Neuronal stem cell (in vitro differentiated cells): ENCODE data around the gene ZNF286A.
"Not testable (repeated sequence)": the region's sequence is repeated elsewhere in the genome, so short reads cannot be mapped to it uniquely, and the experiment has no call there.

Experiments used
- DNase-seq: peaks from one replicate; pipeline ENCODE4 v3.0.0-alpha.2; 2013; ENCODE audit warnings: low spot score
- H2AFZ ChIP-seq: one replicate; pipeline ENCODE4 v1.6.1; 2013; ENCODE audit warnings: mild to moderate bottlenecking, low read length, inconsistent platforms
- H2AK5ac ChIP-seq: 2 replicates; pipeline ENCODE4 v1.6.1; 2013; ENCODE audit warnings: low read depth, mild to moderate bottlenecking, inconsistent platforms, low read length, moderate library complexity, mixed read lengths
- H2BK120ac ChIP-seq: 2 replicates; pipeline ENCODE4 v1.6.1; 2013; ENCODE audit warnings: low read depth, mild to moderate bottlenecking, inconsistent platforms, low read length, moderate library complexity, mixed read lengths
- H2BK12ac ChIP-seq: one replicate; pipeline ENCODE4 v1.6.1; 2013; ENCODE audit warnings: low read length, inconsistent platforms
- H2BK15ac ChIP-seq: 2 replicates; pipeline ENCODE4 v1.6.1; 2013; ENCODE audit warnings: mild to moderate bottlenecking, low read length, inconsistent platforms, mixed read lengths
- H2BK5ac ChIP-seq: one replicate; pipeline ENCODE4 v1.6.1; 2013; ENCODE audit warnings: inconsistent platforms, mild to moderate bottlenecking, low read length, moderate library complexity
- H3K14ac ChIP-seq: one replicate; pipeline ENCODE4 v1.6.1; 2013; ENCODE audit warnings: low read length, inconsistent platforms
- H3K18ac ChIP-seq: 2 replicates; pipeline ENCODE4 v1.6.1; 2013; ENCODE audit warnings: low read length, inconsistent platforms
- H3K23ac ChIP-seq: 2 replicates; pipeline ENCODE4 v1.6.1; 2013; ENCODE audit warnings: low read depth, mild to moderate bottlenecking, mixed read lengths, low read length, inconsistent platforms; ENCODE audit not compliant: poor library complexity
- H3K27ac ChIP-seq: replicated peaks from 3 replicates; pipeline ENCODE4 v1.5.1; 2013; ENCODE audit warnings: low read length, inconsistent platforms
- H3K27me3 ChIP-seq, 3 experiments: 2 replicates each; pipeline ENCODE4 v1.6.1; 2013; ENCODE audit warnings: low read length in 3 of 3, mild to moderate bottlenecking in 2 of 3, inconsistent platforms in 1 of 3, low read depth in 1 of 3, mixed read lengths in 1 of 3, moderate library complexity in 1 of 3; ENCODE audit not compliant: control insufficient read depth in 3 of 3, insufficient read depth in 3 of 3
- H3K36me3 ChIP-seq, 2 donors: replicated peaks in 1 of 2; 2 replicates each; pipeline ENCODE4 v1.6.1; 2013; ENCODE audit warnings: low read length in 2 of 2; ENCODE audit not compliant: control insufficient read depth in 2 of 2, insufficient read depth in 2 of 2
- H3K4ac ChIP-seq: 2 replicates; pipeline ENCODE4 v1.6.1; 2013; ENCODE audit warnings: inconsistent platforms, mild to moderate bottlenecking, low read length, moderate library complexity
- H3K4me1 ChIP-seq, 2 donors: 1 replicate in 1 of 2; 2 replicates in 1 of 2; pipeline ENCODE4 v1.6.1; 2013; ENCODE audit warnings: low read length in 2 of 2, low read depth in 1 of 2; ENCODE audit not compliant: control insufficient read depth in 2 of 2, insufficient read depth in 1 of 2
- H3K4me2 ChIP-seq: one replicate; pipeline ENCODE4 v1.6.1; 2013; ENCODE audit warnings: mild to moderate bottlenecking, low read length, inconsistent platforms; ENCODE audit not compliant: insufficient read depth, poor library complexity, severe bottlenecking
- H3K4me3 ChIP-seq, 2 donors: 2 replicates each; pipeline ENCODE4 v1.5.1; 2013; ENCODE audit warnings: low read length in 2 of 2, mild to moderate bottlenecking in 2 of 2, inconsistent platforms in 1 of 2, moderate library complexity in 1 of 2
- H3K79me1 ChIP-seq: one replicate; pipeline ENCODE4 v1.6.1; 2013; ENCODE audit warnings: low read depth, mild to moderate bottlenecking, inconsistent platforms, low read length, moderate library complexity
- H3K9ac ChIP-seq: one replicate; pipeline ENCODE4 v1.6.1; 2013; ENCODE audit warnings: mild to moderate bottlenecking, low read depth, low read length, inconsistent platforms; ENCODE audit not compliant: poor library complexity
- H3K9me3 ChIP-seq, 2 donors: replicated peaks in 1 of 2; 2 replicates each; pipeline versions ENCODE3 to v1.6.1; 2013; ENCODE audit warnings: low read length in 2 of 2, mild to moderate bottlenecking in 2 of 2, inconsistent platforms in 1 of 2, low read depth in 1 of 2, mixed read lengths in 1 of 2, moderate library complexity in 1 of 2; ENCODE audit not compliant: control insufficient read depth in 2 of 2, insufficient read depth in 1 of 2
- H4K8ac ChIP-seq: one replicate; pipeline ENCODE4 v1.6.1; 2013; ENCODE audit warnings: low read depth, mild to moderate bottlenecking, inconsistent platforms, low read length, moderate library complexity
- H4K91ac ChIP-seq: one replicate; pipeline ENCODE4 v1.6.1; 2013; ENCODE audit warnings: low read length, low read depth, mild to moderate bottlenecking, inconsistent platforms; ENCODE audit not compliant: poor library complexity
- WGBS, 2 donors: extraction: QIAGEN DNeasy Blood & Tissue Kit; methylation state at CpG; one replicate each; pipeline ENCODE4 v1.1.7; 2013; ENCODE audit warnings: missing lambda C conversion rate in 2 of 2, mixed read lengths in 1 of 2; ENCODE audit not compliant: insufficient read length in 2 of 2, insufficient replicate concordance in 1 of 2; ENCODE audit errors: extremely low coverage in 2 of 2; 5-methylcytosine and 5-hydroxymethylcytosine counted together

ZNF286A gene

GRCh38 chr17:15731900-15732299 is 32.3 kb downstream of the ZNF286A start, which contains the start of gene TBC1D26:
TSS of gene TBC1D26 (plus strand) at chr17:15732283. CDS start at chr17:15735349, 3,066 bp downstream.
- not testable (repeated sequence) for DNase-seq, H4K91ac ChIP-seq
- no CpG with 5 or more reads among the region's 10 CpGs for WGBS, 2 donors

GRCh38 chr17:15733174-15733789 is 33.7 kb downstream of the ZNF286A start:
- no CpG with 5 or more reads among the region's 10 CpGs for whole genome bisulfite sequencing, 2 donors

More at GRCh38 chr17:15731900-15732299, 32.3 kb downstream of the ZNF286A start, which contains the start of gene TBC1D26:
- not testable (repeated sequence) for H3K36me3 ChIP-seq, H2AFZ ChIP-seq, H2BK120ac ChIP-seq, H3K27me3 ChIP-seq, H3K18ac ChIP-seq, H3K79me1 ChIP-seq, H2BK12ac ChIP-seq, H3K4me1 ChIP-seq, H2AK5ac ChIP-seq, H3K27ac ChIP-seq, H3K4ac ChIP-seq, H3K14ac ChIP-seq, H3K23ac ChIP-seq, H4K8ac ChIP-seq, H3K4me2 ChIP-seq, H2BK15ac ChIP-seq, H2BK5ac ChIP-seq, H3K9me3 ChIP-seq, H3K4me3 ChIP-seq, H3K9ac ChIP-seq

GRCh38 chr17:15736578-15736977 is 37.0 kb downstream of the ZNF286A start:
- not testable (repeated sequence) for H3K27me3 ChIP-seq, H3K4me3 ChIP-seq, H3K27ac ChIP-seq, H2AFZ ChIP-seq, H3K14ac ChIP-seq, H2BK15ac ChIP-seq, H4K91ac ChIP-seq, H3K36me3 ChIP-seq, H3K79me1 ChIP-seq, H2AK5ac ChIP-seq, H2BK120ac ChIP-seq, H3K4me1 ChIP-seq, DNase-seq, H3K4ac ChIP-seq, H3K23ac ChIP-seq, H3K9me3 ChIP-seq, H3K18ac ChIP-seq, H2BK12ac ChIP-seq, H4K8ac ChIP-seq, H3K9ac ChIP-seq, H2BK5ac ChIP-seq, H3K4me2 ChIP-seq
- WGBS, 2 donors = no CpG with 5 or more reads among the region's 5 CpGs

More at GRCh38 chr17:15733174-15733789, 33.7 kb downstream of the ZNF286A start:
- H3K9me3 ChIP-seq, H3K27ac ChIP-seq, H3K79me1 ChIP-seq, H2BK12ac ChIP-seq, H3K23ac ChIP-seq, H3K4ac ChIP-seq, H4K91ac ChIP-seq, H3K27me3 ChIP-seq, DNase-seq, H3K4me3 ChIP-seq, H3K36me3 ChIP-seq, H3K4me1 ChIP-seq, H2BK5ac ChIP-seq, H3K9ac ChIP-seq, H2AFZ ChIP-seq, H3K14ac ChIP-seq, H3K18ac ChIP-seq, H2AK5ac ChIP-seq, H2BK15ac ChIP-seq, H3K4me2 ChIP-seq, H2BK120ac ChIP-seq, H4K8ac ChIP-seq: not testable (repeated sequence)

- H3K4me2 ChIP-seq = no peak overlapping the region
- WGBS, 2 donors = no CpG with 5 or more reads among the region's 10 CpGs
- H4K8ac ChIP-seq = no peak overlapping the region
- no peaks in the 10 kb centered on the region for H3K4me1 ChIP-seq
- H3K36me3 ChIP-seq = no peaks in the 10 kb centered on the region
- no peak overlapping the region for H2BK120ac ChIP-seq
- no peaks in the 10 kb centered on the region for H3K9me3 ChIP-seq
- no peak overlapping the region for H3K4me3 ChIP-seq
- H2AFZ ChIP-seq = no peak overlapping the region
- H3K27ac ChIP-seq = no peak overlapping the region
- H3K23ac ChIP-seq = no peak overlapping the region
- no peak overlapping the region for H2BK5ac ChIP-seq
- no peaks in the 10 kb centered on the region for H3K27me3 ChIP-seq
- no peak overlapping the region for H2BK12ac ChIP-seq
- H3K14ac ChIP-seq = no peak overlapping the region
- H3K9ac ChIP-seq = no peak overlapping the region
- H4K91ac ChIP-seq = no peak overlapping the region
- no peak overlapping the region for H2BK15ac ChIP-seq
- DNase-seq = no peak
- H3K79me1 ChIP-seq = peaks cover 3% of the 10 kb centered on the region
- H3K4ac ChIP-seq = no peak overlapping the region
- H3K18ac ChIP-seq = no peak overlapping the region
- H2AK5ac ChIP-seq = no peak overlapping the region
Measured at GRCh38 chr17:15738066-15738465, 38.5 kb downstream of the ZNF286A start.
